ENCODE measurements around the gene PLD6.
"Not testable (repeated sequence)": the region's sequence is repeated elsewhere in the genome, so short reads cannot be mapped to it uniquely, and the experiment has no call there.

Gene PLD6

GRCh38 chr17:17196776-17197175, 9.4 kb downstream of the PLD6 start:
- no peak for DNase-seq

- DNase-seq, result not testable (repeated sequence)
Measured at GRCh38 chr17:17195466-17195865, 10.7 kb downstream of the PLD6 start.

- DNase-seq, result no peak
Measured at GRCh38 chr17:17191961-17192381, 14.2 kb downstream of the PLD6 start.

- DNase-seq, result no peak
Measured at GRCh38 chr17:17191346-17191792, 14.8 kb downstream of the PLD6 start.

- DNase-seq, result no peak
Measured at GRCh38 chr17:17190188-17190587, 15.9 kb downstream of the PLD6 start.

- DNase-seq, result no peak
Measured at GRCh38 chr17:17189559-17189958, 16.6 kb downstream of the PLD6 start.

GRCh38 chr17:17188586-17188985, 17.5 kb downstream of the PLD6 start:
- no peak for DNase-seq

- no peak for DNase-seq
Measured at GRCh38 chr17:17186551-17187505, 19.3 kb downstream of the PLD6 start.

- peak; percentile 84 for DNase-seq
Measured at GRCh38 chr17:17186051-17186450, 20.1 kb downstream of the PLD6 start.

GRCh38 chr17:17184985-17185757, 21.0 kb downstream of the PLD6 start:
- DNase-seq, result peak; percentile 72

- DNase-seq, result no peak
Measured at GRCh38 chr17:17183744-17184143, 22.4 kb downstream of the PLD6 start.

GRCh38 chr17:17182598-17183136, 23.5 kb downstream of the PLD6 start:
- DNase-seq, result peak; percentile 68

GRCh38 chr17:17181666-17182597, 24.2 kb downstream of the PLD6 start:
- DNase-seq, result peak; percentile 75

GRCh38 chr17:17180741-17181525, 25.2 kb downstream of the PLD6 start:
- DNase-seq, result no peak

GRCh38 chr17:17180141-17180603, 26.0 kb downstream of the PLD6 start:
- DNase-seq, result peak; percentile 70

- no peak for DNase-seq
Measured at GRCh38 chr17:17179371-17179827, 26.7 kb downstream of the PLD6 start.

GRCh38 chr17:17177176-17177575, 29.0 kb downstream of the PLD6 start:
- DNase-seq, result no peak

GRCh38 chr17:17176341-17176740, 29.8 kb downstream of the PLD6 start:
- peak; percentile 70 for DNase-seq

- DNase-seq, result no peak
Measured at GRCh38 chr17:17175917-17176316, 30.2 kb downstream of the PLD6 start.

GRCh38 chr17:17175340-17175739, 30.8 kb downstream of the PLD6 start:
- no peak for DNase-seq

GRCh38 chr17:17173921-17174320, 32.2 kb downstream of the PLD6 start:
- no peak for DNase-seq

Data from activated effector memory CD4-positive, alpha-beta T cell treated with anti-CD3 and anti-CD28 coated beads, Interleukin-2, amount 50 U/mL, for 16 hours (primary cell).